Thoracic aorta (tissue), 2 donors: ENCODE results near the gene DNAH7. TPM values are rescaled to one million over a fixed set of nuclear protein-coding genes. Genes with fewer than 3 reads are reported as not detected.

Experiments used
- ATAC-seq: fragments of 150-250 bp; one replicate; pipeline ENCODE4 v1.8.0; 2017; ENCODE audit warnings: low read depth; ENCODE audit not compliant: insufficient number of reproducible peaks, low FRiP score
- DNase-seq: peaks from one replicate; pipeline ENCODE4 v3.0.0-alpha.2; 2020; ENCODE audit warnings: low spot score
- H3K27ac ChIP-seq, 2 donors: fragments of 200-600 bp; sonication (generic); 1 replicate in 1 of 2; 2 replicates in 1 of 2; pipeline ENCODE4 v1.5.1; 2016; ENCODE audit warnings: mild to moderate bottlenecking in 2 of 2, moderate library complexity in 2 of 2
- H3K27me3 ChIP-seq: fragments of 200-600 bp; sonication (generic); replicated peaks from 2 replicates; pipeline ENCODE4 v1.6.0; 2016; ENCODE audit warnings: mild to moderate bottlenecking; ENCODE audit not compliant: insufficient read depth
- H3K36me3 ChIP-seq: fragments of 200-600 bp; sonication (generic); one replicate; pipeline ENCODE4 v1.5.1; 2016
- H3K4me1 ChIP-seq, 2 donors: fragments of 200-600 bp; sonication (generic); 1 replicate in 1 of 2; 2 replicates in 1 of 2; pipeline versions ENCODE4 v1.5.1 to v1.6.0; 2016; ENCODE audit warnings: low read depth in 2 of 2, mild to moderate bottlenecking in 1 of 2; ENCODE audit not compliant: control insufficient read depth in 1 of 2
- H3K4me3 ChIP-seq: fragments of 200-600 bp; sonication (generic); 2 replicates; pipeline ENCODE4 v1.5.1; 2016; ENCODE audit warnings: mild to moderate bottlenecking
- H3K9me3 ChIP-seq: fragments of 200-600 bp; sonication (generic); 2 replicates; pipeline ENCODE4 v1.5.1; 2016
- CTCF ChIP-seq: fragments of 200-600 bp; sonication (generic); IDR thresholded peaks from one replicate; pipeline ENCODE4 v1.5.1; 2019; ENCODE audit warnings: antibody characterized with exemption
- total RNA-seq, 2 donors: library from RNA; depleted of rRNA; stranded (reverse); fragments of >200 nt; gene quantifications; one replicate each; pipeline versions ENCODE4 v1.1.0 to v1.2.3, GENCODE V29; 2016

DNAH7 gene
- total RNA-seq, 2 donors from 2014 or later, result 0.68 to 2.0 TPM

DNA sequence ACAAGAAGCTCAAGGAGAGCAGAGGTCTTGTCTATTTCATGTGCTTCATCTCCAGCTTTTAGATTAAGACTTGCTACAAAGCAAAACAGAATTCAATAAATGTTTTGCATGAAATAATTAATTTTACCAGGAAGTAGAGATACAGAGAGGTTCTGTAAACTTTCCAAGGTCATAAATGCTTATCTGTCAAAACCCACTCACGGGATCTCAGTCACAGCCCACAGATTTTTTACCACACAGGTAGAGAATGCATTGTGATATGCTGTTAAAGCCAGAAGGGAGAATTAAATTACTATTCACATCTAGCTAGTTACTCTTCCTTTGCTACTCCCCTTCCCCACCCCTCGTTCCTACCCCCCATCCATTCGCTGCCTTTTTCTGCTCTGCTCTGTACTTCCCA is 205.5 kb downstream of the DNAH7 start:
- H3K36me3 ChIP-seq, result no peaks in the 10 kb centered on the region
- DNase-seq (no peak), ATAC-seq (no peak)
- no peaks in the 10 kb centered on the region for H3K9me3 ChIP-seq
- no peak overlapping the region for H3K27ac ChIP-seq
- TF ChIP-seq CTCF, result no peak
- H3K4me3 ChIP-seq, result no peak overlapping the region
- no peaks in the 10 kb centered on the region for H3K4me1 ChIP-seq
- no peaks in the 10 kb centered on the region for H3K27me3 ChIP-seq

- H3K27me3 ChIP-seq, result no peaks in the 10 kb centered on the region
- no peaks in the 10 kb centered on the region for H3K4me1 ChIP-seq
- H3K4me3 ChIP-seq, result no peak overlapping the region
- no peaks in the 10 kb centered on the region for H3K9me3 ChIP-seq
- ATAC-seq (no peak), DNase-seq (no peak)
- no peaks in the 10 kb centered on the region for H3K36me3 ChIP-seq
- no peak for TF ChIP-seq CTCF
- H3K27ac ChIP-seq, result no peak overlapping the region
Observed at GRCh38 chr2:195861821-195862220, 206.8 kb downstream of the DNAH7 start.

GRCh38 chr2:195859513-195859912 is 209.1 kb downstream of the DNAH7 start:
- H3K4me3 ChIP-seq, result no peak overlapping the region
- H3K27ac ChIP-seq, result no peak overlapping the region
- H3K9me3 ChIP-seq, result no peaks in the 10 kb centered on the region
- H3K27me3 ChIP-seq, result no peaks in the 10 kb centered on the region
- no peak for TF ChIP-seq CTCF
- DNase-seq, result no peak
- H3K4me1 ChIP-seq, result no peaks in the 10 kb centered on the region
- H3K36me3 ChIP-seq, result no peaks in the 10 kb centered on the region
- ATAC-seq, result no peak

- H3K9me3 ChIP-seq, result no peaks in the 10 kb centered on the region
- no peak for TF ChIP-seq CTCF
Observed at GRCh38 chr2:195857132-195857531, 211.5 kb downstream of the DNAH7 start.

GRCh38 chr2:195850764-195851163 is 217.9 kb downstream of the DNAH7 start:
- no peak for TF ChIP-seq CTCF
- DNase-seq (no peak), ATAC-seq (no peak)
- Histone ChIP-seq H3K9me3 (no peaks in the 10 kb centered on the region), H3K36me3 (no peaks in the 10 kb centered on the region), H3K27me3 (no peaks in the 10 kb centered on the region), H3K27ac (no peak overlapping the region), H3K4me1 (no peaks in the 10 kb centered on the region), H3K4me3 (no peak overlapping the region)

More at GRCh38 chr2:195857132-195857531, 211.5 kb downstream of the DNAH7 start:
- no peak overlapping the region for H3K4me3 ChIP-seq
- H3K27me3 ChIP-seq, result no peaks in the 10 kb centered on the region
- H3K27ac ChIP-seq, result no peak overlapping the region
- no peaks in the 10 kb centered on the region for H3K36me3 ChIP-seq
- ATAC-seq (no peak), DNase-seq (no peak)
- no peaks in the 10 kb centered on the region for H3K4me1 ChIP-seq
